Muscle of leg (tissue), 16 donors: Measurements from ENCODE around the gene SUN3. TPM values are rescaled to one million over a fixed set of nuclear protein-coding genes. Genes with fewer than 3 reads are reported as not detected.

Source experiments
- DNase-seq: peaks from one replicate; pipeline ENCODE4 v3.0.0; 2013
- H3K27ac ChIP-seq: one replicate; pipeline ENCODE4 v1.5.1; 2013; ENCODE audit warnings: mild to moderate bottlenecking, low read length, control low read depth
- H3K27me3 ChIP-seq: one replicate; pipeline ENCODE4 v1.6.1; 2013; ENCODE audit warnings: low read length; ENCODE audit not compliant: control insufficient read depth, insufficient read depth
- H3K36me3 ChIP-seq: one replicate; pipeline ENCODE4 v1.6.1; 2013; ENCODE audit warnings: low read length; ENCODE audit not compliant: control insufficient read depth, insufficient read depth
- H3K4me1 ChIP-seq: one replicate; pipeline ENCODE4 v1.6.1; 2013; ENCODE audit warnings: low read length; ENCODE audit not compliant: control insufficient read depth, insufficient read depth
- H3K4me3 ChIP-seq: one replicate; pipeline ENCODE4 v1.5.1; 2013; ENCODE audit warnings: low read length, control low read depth
- H3K9me3 ChIP-seq: replicated peaks from 2 replicates; pipeline ENCODE4 v1.6.1; 2013; ENCODE audit warnings: low read depth, low read length; ENCODE audit not compliant: control insufficient read depth
- WGBS: methylation state at CpG from one replicate; pipeline ENCODE4 v1.1.5; 2013; ENCODE audit warnings: missing lambda C conversion rate; ENCODE audit not compliant: insufficient coverage; 5-methylcytosine and 5-hydroxymethylcytosine counted together
- long read RNA-seq, 11 donors: transcript quantifications; one replicate each; lab custom pipeline, GENCODE V29; 2026
- polyA plus RNA-seq, 8 donors: library from polyadenylated mRNA; unstranded; fragments of 120-200 nt; gene quantifications; one replicate each; pipeline versions ENCODE4 v1.2.1 to v1.2.3, GENCODE V29; 2013; ENCODE audit warnings: inconsistent platforms in 1 of 8, low replicate concordance in 1 of 8; ENCODE audit not compliant: insufficient read length in 8 of 8, insufficient read depth in 1 of 8
- total RNA-seq: library from RNA; stranded (reverse); fragments of 120-200 nt; gene quantifications from one replicate; pipeline ENCODE4 v1.2.4, GENCODE V29; 2013

Gene SUN3
- not detected for total RNA-seq
- not detected for polyA plus RNA-seq
- long read RNA-seq, donor 1 = 0 reads
- long read RNA-seq, donor 2 = 0 reads
- long read RNA-seq, donor 3 = 0 reads
- long read RNA-seq, donor 4 = 0 reads
- long read RNA-seq, donor 5 = 0 reads
- long read RNA-seq, donor 6 = 0 reads
- long read RNA-seq, donor 7 = 0 reads
- long read RNA-seq, donor 8 = 0 reads
- long read RNA-seq, donor 9 = 0 reads
- long read RNA-seq, donor 10 = 0 reads
- long read RNA-seq, donor 11 = 0 reads

- no peak within 1 kb of the TSS for H3K27ac ChIP-seq
Observed at GRCh38 chr7:48028938-48029337, at the start of gene SUN3. Gene SUN3 (minus strand): TSS chr7:48029107. CDS start chr7:48028938, 169 bp downstream.

DNA sequence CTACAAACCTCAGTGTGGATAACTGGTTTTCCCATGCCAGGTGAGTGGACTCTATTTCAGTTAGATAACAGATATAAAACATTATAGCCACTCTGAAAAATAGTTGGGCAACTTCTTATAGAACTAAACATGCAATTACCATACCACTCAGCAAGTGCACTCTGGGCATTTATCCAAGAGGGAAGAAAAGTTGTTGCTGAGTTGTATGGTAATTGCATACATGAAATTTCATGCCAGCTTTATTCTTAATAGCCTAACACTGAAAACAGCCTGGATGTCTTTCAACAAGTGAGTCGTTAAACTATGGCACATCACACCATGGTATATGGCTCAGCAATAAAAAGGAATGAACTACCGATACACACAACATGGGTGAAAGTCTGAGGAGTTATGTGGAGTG lies 49.6 kb upstream of the SUN3 start:
- DNase-seq = no peak
- H3K27ac ChIP-seq = no peak overlapping the region

More at GRCh38 chr7:48028938-48029337, at the start of gene SUN3:
- no peak within 1 kb of the TSS for H3K4me3 ChIP-seq
- H3K4me1 ChIP-seq = no peaks in the 10 kb centered on the region
- H3K36me3 ChIP-seq = no peaks in the 10 kb centered on the region
- DNase-seq = no peak
- H3K27me3 ChIP-seq = peaks cover 11% of the 10 kb centered on the region
- WGBS = 76% methylated on average over 4 of the region's 6 CpGs
- no peaks in the 10 kb centered on the region for H3K9me3 ChIP-seq

DNA sequence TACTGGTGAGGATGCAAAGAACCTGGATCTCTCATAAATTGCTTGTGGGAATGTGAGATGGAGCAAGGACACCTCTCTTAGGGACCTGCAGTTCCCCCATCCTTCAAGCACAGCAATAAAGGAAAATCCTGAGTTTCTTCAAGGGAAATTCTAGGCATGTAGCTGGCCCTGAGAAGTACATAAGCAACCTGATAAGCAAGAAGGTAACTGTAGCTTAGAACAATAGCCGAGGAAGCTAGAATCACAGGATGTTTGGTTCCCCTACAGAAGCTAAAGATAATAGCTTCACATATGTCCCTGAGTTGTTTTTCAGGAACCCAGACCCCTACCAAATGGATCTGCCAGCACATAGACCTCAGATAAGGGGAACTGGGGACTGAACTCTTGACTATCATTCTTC lies 48.5 kb upstream of the SUN3 start:
- H3K27ac ChIP-seq = no peak overlapping the region

More for the DNA sequence above, 49.6 kb upstream of the SUN3 start:
- Histone ChIP-seq H3K27me3 (no peaks in the 10 kb centered on the region), H3K4me1 (no peaks in the 10 kb centered on the region), H3K4me3 (no peak overlapping the region), H3K36me3 (no peaks in the 10 kb centered on the region), H3K9me3 (no peaks in the 10 kb centered on the region)
- WGBS = no CpG with 5 or more reads among the region's 2 CpGs

GRCh38 chr7:48074204-48074654 lies 45.3 kb upstream of the SUN3 start:
- H3K27me3 ChIP-seq = no peaks in the 10 kb centered on the region
- no peak overlapping the region for H3K27ac ChIP-seq
- H3K4me3 ChIP-seq = no peak overlapping the region
- H3K36me3 ChIP-seq = no peaks in the 10 kb centered on the region
- DNase-seq = no peak
- no peaks in the 10 kb centered on the region for H3K4me1 ChIP-seq
- no peaks in the 10 kb centered on the region for H3K9me3 ChIP-seq

More for the DNA sequence above, 48.5 kb upstream of the SUN3 start:
- DNase-seq = no peak
- no peaks in the 10 kb centered on the region for H3K4me1 ChIP-seq
- H3K9me3 ChIP-seq = no peaks in the 10 kb centered on the region
- no peaks in the 10 kb centered on the region for H3K27me3 ChIP-seq
- no CpG with 5 or more reads among the region's 1 CpG for WGBS
- no peaks in the 10 kb centered on the region for H3K36me3 ChIP-seq
- no peak overlapping the region for H3K4me3 ChIP-seq

DNA sequence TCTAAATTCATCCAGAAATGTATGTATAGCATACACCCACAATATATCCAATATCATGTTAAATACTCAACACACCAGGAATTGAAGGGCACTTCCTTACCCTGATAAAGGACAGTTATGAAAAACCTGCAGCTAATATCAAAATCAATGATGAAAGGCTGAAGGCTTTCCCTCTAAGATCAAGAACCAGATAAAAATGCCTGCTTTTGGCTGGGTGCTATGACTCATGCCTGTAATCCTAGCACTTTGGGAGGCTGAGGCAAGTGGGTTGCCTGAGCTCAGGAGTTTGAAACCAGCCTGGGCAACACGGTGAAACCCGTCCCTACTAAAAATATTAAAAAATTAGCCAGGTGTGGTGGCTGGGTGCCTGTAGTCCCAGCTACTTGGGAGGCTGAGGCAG lies 38.6 kb upstream of the SUN3 start:
- WGBS = no CpG with 5 or more reads among the region's 2 CpGs
- Histone ChIP-seq H3K27me3 (no peaks in the 10 kb centered on the region), H3K4me3 (no peak overlapping the region)

DNA sequence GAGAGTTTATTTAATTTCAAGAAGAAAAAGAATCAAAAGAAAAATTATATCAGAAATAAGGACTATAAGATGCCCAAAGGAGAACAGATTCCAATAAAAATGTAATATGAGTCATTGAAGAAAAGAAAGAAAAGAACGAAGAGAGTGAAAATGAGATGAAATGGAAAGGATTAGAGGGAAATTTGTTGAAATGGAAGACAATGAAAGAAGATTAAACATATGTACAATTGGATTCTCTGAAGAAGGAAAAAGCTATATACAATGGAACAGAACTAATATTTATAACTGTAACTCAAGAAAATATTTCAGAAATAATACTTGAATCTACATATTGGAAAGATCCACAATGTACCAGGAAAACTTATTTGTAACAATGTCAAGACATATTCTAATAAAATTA lies 35.1 kb upstream of the SUN3 start:
- no CpG with 5 or more reads among the region's 1 CpG for WGBS
- Histone ChIP-seq H3K4me3 (no peak overlapping the region), H3K27ac (no peak overlapping the region), H3K27me3 (no peaks in the 10 kb centered on the region), H3K4me1 (no peaks in the 10 kb centered on the region), H3K36me3 (no peaks in the 10 kb centered on the region), H3K9me3 (no peaks in the 10 kb centered on the region)
- no peak for DNase-seq

More for the DNA sequence above, 38.6 kb upstream of the SUN3 start:
- DNase-seq = no peak
- no peaks in the 10 kb centered on the region for H3K36me3 ChIP-seq
- no peaks in the 10 kb centered on the region for H3K4me1 ChIP-seq
- H3K27ac ChIP-seq = no peak overlapping the region
- H3K9me3 ChIP-seq = no peaks in the 10 kb centered on the region

DNA sequence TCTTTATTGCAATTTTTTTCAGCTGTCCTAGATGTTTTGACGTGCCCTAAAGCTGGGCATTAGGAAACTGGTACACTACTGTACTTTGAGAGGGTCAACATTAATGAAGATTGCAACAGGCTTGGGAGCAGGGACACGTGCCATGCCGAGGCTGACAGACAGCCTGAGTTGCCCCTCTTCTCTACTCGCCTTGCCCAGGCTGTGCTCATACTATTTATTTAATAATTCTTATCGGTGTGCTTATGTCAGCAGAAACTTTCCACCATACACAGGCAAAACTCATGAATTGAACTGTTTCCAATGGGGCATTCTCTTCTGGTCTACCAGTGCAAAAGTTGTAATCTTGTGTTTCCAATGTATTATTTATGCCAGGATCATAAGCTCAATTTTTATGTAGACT lies 30.8 kb upstream of the SUN3 start:
- Histone ChIP-seq H3K27ac (no peak overlapping the region), H3K36me3 (no peaks in the 10 kb centered on the region), H3K4me1 (no peaks in the 10 kb centered on the region), H3K27me3 (no peaks in the 10 kb centered on the region), H3K4me3 (no peak overlapping the region), H3K9me3 (no peaks in the 10 kb centered on the region)
- DNase-seq = no peak
- 100% methylated on average over 1 of the region's 5 CpGs for WGBS

DNA sequence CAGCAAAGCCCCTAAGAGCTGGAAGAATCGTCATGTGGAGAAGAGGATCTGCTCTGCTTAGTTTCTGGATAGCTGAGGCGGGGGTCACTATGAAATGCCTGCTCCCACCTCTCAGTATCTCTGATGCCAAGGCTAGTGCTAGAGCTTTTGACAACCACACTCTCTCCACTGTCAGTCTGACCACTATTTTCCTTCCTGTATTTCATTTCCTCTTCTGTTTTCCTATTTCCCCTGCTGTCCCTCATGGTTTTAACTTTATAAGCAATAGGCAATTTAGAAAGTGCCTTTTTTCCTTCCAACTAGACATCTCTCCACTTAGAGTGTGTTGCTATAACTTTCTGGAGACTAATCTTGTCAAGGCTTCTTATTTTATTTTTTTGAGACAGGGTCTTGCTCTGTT lies 30.1 kb upstream of the SUN3 start:
- H3K27ac ChIP-seq = no peak overlapping the region
- no peaks in the 10 kb centered on the region for H3K27me3 ChIP-seq
- H3K4me3 ChIP-seq = no peak overlapping the region
- H3K4me1 ChIP-seq = no peaks in the 10 kb centered on the region
- DNase-seq = peak; percentile 11
- no CpG with 5 or more reads among the region's 2 CpGs for WGBS
- H3K9me3 ChIP-seq = no peaks in the 10 kb centered on the region
- H3K36me3 ChIP-seq = no peaks in the 10 kb centered on the region

GRCh38 chr7:48053736-48054135 lies 24.8 kb upstream of the SUN3 start:
- Histone ChIP-seq H3K27me3 (no peaks in the 10 kb centered on the region), H3K36me3 (no peaks in the 10 kb centered on the region), H3K4me3 (no peak overlapping the region), H3K27ac (no peak overlapping the region), H3K4me1 (no peaks in the 10 kb centered on the region), H3K9me3 (no peaks in the 10 kb centered on the region)
- DNase-seq = no peak
- WGBS = 80% methylated on average over 1 of the region's 2 CpGs

DNA sequence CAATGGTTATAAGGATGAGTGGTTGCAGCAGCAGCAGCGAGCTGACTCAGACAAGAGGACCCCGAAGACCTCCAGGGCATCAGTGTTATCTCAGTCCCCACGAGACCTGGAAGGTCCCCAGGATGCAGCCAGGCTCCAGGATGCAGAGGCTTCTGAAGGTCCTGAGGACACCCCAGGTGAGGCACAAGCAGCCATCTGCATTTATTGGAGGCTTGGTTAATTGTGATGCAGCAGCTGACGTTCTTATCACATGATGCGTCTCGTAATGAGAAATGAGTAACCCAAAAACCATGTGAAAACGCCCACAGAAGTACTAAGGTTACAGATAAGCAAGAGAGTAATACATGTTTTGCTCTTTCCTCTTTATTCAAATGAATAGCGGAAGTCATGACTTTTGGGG lies 23.8 kb upstream of the SUN3 start:
- no peaks in the 10 kb centered on the region for H3K36me3 ChIP-seq
- WGBS = 83% methylated on average over 6 of the region's 8 CpGs
- no peaks in the 10 kb centered on the region for H3K9me3 ChIP-seq
- H3K4me1 ChIP-seq = no peaks in the 10 kb centered on the region
- H3K27ac ChIP-seq = no peak overlapping the region
- no peaks in the 10 kb centered on the region for H3K27me3 ChIP-seq
- no peak for DNase-seq
- no peak overlapping the region for H3K4me3 ChIP-seq

- H3K9me3 ChIP-seq = no peaks in the 10 kb centered on the region
- no peak overlapping the region for H3K27ac ChIP-seq
- WGBS = 77% methylated on average over 7 of the region's 8 CpGs
- H3K27me3 ChIP-seq = no peaks in the 10 kb centered on the region
- H3K4me3 ChIP-seq = no peak overlapping the region
- no peak for DNase-seq
- no peaks in the 10 kb centered on the region for H3K36me3 ChIP-seq
- H3K4me1 ChIP-seq = no peaks in the 10 kb centered on the region
Observed at GRCh38 chr7:48049850-48050249, 20.9 kb upstream of the SUN3 start.
